PC-9 (cell line): ENCODE results near the gene DELE1. TPM values are rescaled to one million over a fixed set of nuclear protein-coding genes. Genes with fewer than 3 reads are reported as not detected.

Source experiments
- BruUV-seq: library from RNA; stranded (reverse); fragments of 400-500 nt; replicated peaks from 2 replicates; lab custom pipeline; 2021; lab: Mats Ljungman, UMichigan
- CTCF ChIA-PET: fragments of 300-600 bp; sonication (Branson Sonifier 250); formaldehyde crosslinking; loops from one replicate; lab custom pipeline; 2022; ENCODE audit warnings: antibody characterized with exemption; lab: Charles Lee
- POLR2A ChIA-PET: fragments of 300-600 bp; sonication (Branson Sonifier 250); formaldehyde crosslinking; loops from one replicate; lab custom pipeline; 2022; ENCODE audit warnings: antibody characterized with exemption; ENCODE audit not compliant: unreplicated experiment; lab: Charles Lee
- DNase-seq, 2 experiments: peaks; one replicate each; pipeline versions ENCODE4 v3.0.0 to v3.0.0-alpha.2; 2015 to 2022; ENCODE audit warnings: mixed read lengths in 1 of 2
- H2AFZ ChIP-seq: fragments of 200-600 bp; sonication (generic); 2 replicates; pipeline ENCODE4 v1.8.1; 2017; ENCODE audit warnings: antibody characterized with exemption
- H3F3A ChIP-seq: fragments of 200-600 bp; sonication (generic); 2 replicates; pipeline ENCODE4 v1.8.1; 2017; ENCODE audit warnings: antibody characterized with exemption, mild to moderate bottlenecking, low read depth; ENCODE audit not compliant: insufficient read depth
- H3K27ac ChIP-seq: fragments of 200-600 bp; sonication (generic); 2 replicates; pipeline ENCODE4 v1.6.1; 2016; ENCODE audit warnings: mixed run types
- H3K27me3 ChIP-seq: fragments of 200-600 bp; sonication (generic); 2 replicates; pipeline ENCODE4 v1.6.1; 2016; ENCODE audit warnings: low read depth, mixed run types; ENCODE audit not compliant: insufficient read depth
- H3K36me3 ChIP-seq: fragments of 200-600 bp; sonication (generic); 2 replicates; pipeline ENCODE4 v1.6.1; 2016; ENCODE audit warnings: low read depth, mixed run types
- H3K4me1 ChIP-seq: fragments of 200-600 bp; sonication (generic); replicated peaks from 2 replicates; pipeline ENCODE4 v1.6.1; 2016; ENCODE audit warnings: mixed run types; ENCODE audit not compliant: insufficient read depth
- H3K4me2 ChIP-seq: fragments of 200-600 bp; sonication (generic); 2 replicates; pipeline ENCODE4 v1.6.1; 2017; ENCODE audit warnings: mixed run types
- H3K4me3 ChIP-seq: fragments of 200-600 bp; sonication (generic); 2 replicates; pipeline ENCODE4 v1.6.1; 2016; ENCODE audit warnings: mixed run types
- H3K79me2 ChIP-seq: fragments of 200-600 bp; sonication (generic); 2 replicates; pipeline ENCODE4 v1.6.1; 2017; ENCODE audit warnings: low read depth, mixed run types
- H3K9me2 ChIP-seq: fragments of 200-600 bp; sonication (generic); 2 replicates; pipeline ENCODE4 v1.8.1; 2017; ENCODE audit warnings: mild to moderate bottlenecking; ENCODE audit not compliant: insufficient read depth
- H3K9me3 ChIP-seq: fragments of 200-600 bp; sonication (generic); 2 replicates; pipeline ENCODE4 v1.8.1; 2016; ENCODE audit warnings: low read depth; ENCODE audit not compliant: insufficient read depth
- H4K20me1 ChIP-seq: fragments of 200-600 bp; sonication (generic); 2 replicates; pipeline ENCODE4 v1.8.1; 2017; ENCODE audit not compliant: insufficient read depth
- EZH2 ChIP-seq: fragments of 200-600 bp; sonication (generic); IDR thresholded peaks from 2 replicates; pipeline ENCODE4 v1.8.0; 2017; ENCODE audit warnings: antibody characterized with exemption, low read depth
- intact Hi-C: fragments of 100-400 bp; cut with micrococcal nuclease; formaldehyde crosslinking; loops from one replicate; pipeline ENCODE4 v1.10.0; 2022; ENCODE audit not compliant: unreplicated experiment
- total RNA-seq: library from RNA; stranded (reverse); gene quantifications from 2 replicates; pipeline ENCODE4 v1.2.3, GENCODE V29; 2021
- TF ChIP-seq, protein P1 (sequence below): fragments of 200-600 bp; sonication (generic); conservative IDR thresholded peaks from 2 replicates; pipeline ENCODE4 v1.6.1; 2017; ENCODE audit warnings: mixed run types, antibody characterized with exemption, mild to moderate bottlenecking, moderate library complexity

DELE1 gene
- total RNA-seq, 1 experiment from 2014 or later, result 80.8 TPM

DNA sequence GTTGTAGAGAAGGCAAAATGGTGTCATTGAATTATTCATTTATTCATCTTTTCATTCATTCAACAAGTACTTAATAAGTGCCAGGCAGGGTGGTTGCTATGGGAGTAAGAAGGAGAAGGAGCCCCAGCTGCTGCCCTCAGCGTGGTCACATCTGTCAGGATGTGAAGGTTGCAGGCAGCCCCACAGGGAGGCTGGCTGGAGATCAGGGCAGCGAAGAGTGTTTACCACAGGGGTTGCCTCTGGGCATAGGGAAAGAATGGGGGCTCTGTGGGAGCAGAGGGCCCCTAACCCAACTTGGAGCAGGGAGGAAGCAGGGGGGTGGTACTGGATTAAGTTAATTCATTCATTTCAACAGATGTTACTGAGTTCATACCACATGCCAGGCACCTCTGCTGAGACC, 28.3 kb downstream of the DELE1 start:
- Histone ChIP-seq H3K79me2 (no peaks in the 10 kb centered on the region), H3K36me3 (no peaks in the 10 kb centered on the region), H4K20me1 (no peaks in the 10 kb centered on the region), H3K27ac (no peak overlapping the region), H3K9me3 (no peaks in the 10 kb centered on the region), H3K27me3 (no peaks in the 10 kb centered on the region), H3K4me3 (no peak overlapping the region), H2AFZ (no peak overlapping the region), H3F3A (no peaks in the 10 kb centered on the region), H3K4me2 (no peak overlapping the region), H3K4me1 (no peaks in the 10 kb centered on the region), H3K9me2 (no peaks in the 10 kb centered on the region)
- intact Hi-C loops, result no loop called here
- CTCF ChIA-PET, result no interaction called here
- TF ChIP-seq, protein P1, sequence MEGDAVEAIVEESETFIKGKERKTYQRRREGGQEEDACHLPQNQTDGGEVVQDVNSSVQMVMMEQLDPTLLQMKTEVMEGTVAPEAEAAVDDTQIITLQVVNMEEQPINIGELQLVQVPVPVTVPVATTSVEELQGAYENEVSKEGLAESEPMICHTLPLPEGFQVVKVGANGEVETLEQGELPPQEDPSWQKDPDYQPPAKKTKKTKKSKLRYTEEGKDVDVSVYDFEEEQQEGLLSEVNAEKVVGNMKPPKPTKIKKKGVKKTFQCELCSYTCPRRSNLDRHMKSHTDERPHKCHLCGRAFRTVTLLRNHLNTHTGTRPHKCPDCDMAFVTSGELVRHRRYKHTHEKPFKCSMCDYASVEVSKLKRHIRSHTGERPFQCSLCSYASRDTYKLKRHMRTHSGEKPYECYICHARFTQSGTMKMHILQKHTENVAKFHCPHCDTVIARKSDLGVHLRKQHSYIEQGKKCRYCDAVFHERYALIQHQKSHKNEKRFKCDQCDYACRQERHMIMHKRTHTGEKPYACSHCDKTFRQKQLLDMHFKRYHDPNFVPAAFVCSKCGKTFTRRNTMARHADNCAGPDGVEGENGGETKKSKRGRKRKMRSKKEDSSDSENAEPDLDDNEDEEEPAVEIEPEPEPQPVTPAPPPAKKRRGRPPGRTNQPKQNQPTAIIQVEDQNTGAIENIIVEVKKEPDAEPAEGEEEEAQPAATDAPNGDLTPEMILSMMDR, result no peak
- TF ChIP-seq EZH2, result no peak
- BruUV-seq, result no TSS peak
- no peak for DNase-seq
- POLR2A ChIA-PET, result no interaction called here

DNA sequence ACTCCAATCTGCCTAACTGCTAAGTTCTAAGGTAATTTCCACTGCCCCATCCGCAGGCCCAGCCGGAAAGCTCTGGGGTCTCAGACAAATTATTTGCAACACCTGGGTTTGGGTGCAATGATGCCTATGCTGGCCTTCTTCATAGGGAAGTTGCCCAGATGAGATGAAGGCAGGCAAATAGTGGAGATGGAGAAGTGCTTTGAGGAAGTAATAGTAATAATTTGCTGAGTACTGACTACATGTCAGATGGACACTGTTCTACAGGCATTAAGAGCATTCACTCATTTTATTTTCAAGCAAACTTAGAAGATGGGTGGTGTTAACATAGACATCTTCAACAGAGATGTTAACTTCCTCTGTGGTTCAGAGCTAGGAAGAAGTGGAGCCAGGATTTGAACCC, 30.5 kb downstream of the DELE1 start:
- no peaks in the 10 kb centered on the region for H3K9me3 ChIP-seq
- ChIA-PET POLR2A (no interaction called here), CTCF (no interaction called here)
- no peak overlapping the region for H2AFZ ChIP-seq
- no peaks in the 10 kb centered on the region for H4K20me1 ChIP-seq
- no peaks in the 10 kb centered on the region for H3K79me2 ChIP-seq
- no peak overlapping the region for H3K27ac ChIP-seq
- no peaks in the 10 kb centered on the region for H3K9me2 ChIP-seq
- no peak overlapping the region for H3K4me2 ChIP-seq
- DNase-seq, result no peak
- no peaks in the 10 kb centered on the region for H3K27me3 ChIP-seq
- intact Hi-C loops, result no loop called here
- H3K36me3 ChIP-seq, result no peaks in the 10 kb centered on the region
- no TSS peak for BruUV-seq
- TF ChIP-seq EZH2, result no peak
- TF ChIP-seq, protein P1, result no peak
- no peaks in the 10 kb centered on the region for H3F3A ChIP-seq
- H3K4me3 ChIP-seq, result no peak overlapping the region
- peaks cover 7% of the 10 kb centered on the region for H3K4me1 ChIP-seq

DNA sequence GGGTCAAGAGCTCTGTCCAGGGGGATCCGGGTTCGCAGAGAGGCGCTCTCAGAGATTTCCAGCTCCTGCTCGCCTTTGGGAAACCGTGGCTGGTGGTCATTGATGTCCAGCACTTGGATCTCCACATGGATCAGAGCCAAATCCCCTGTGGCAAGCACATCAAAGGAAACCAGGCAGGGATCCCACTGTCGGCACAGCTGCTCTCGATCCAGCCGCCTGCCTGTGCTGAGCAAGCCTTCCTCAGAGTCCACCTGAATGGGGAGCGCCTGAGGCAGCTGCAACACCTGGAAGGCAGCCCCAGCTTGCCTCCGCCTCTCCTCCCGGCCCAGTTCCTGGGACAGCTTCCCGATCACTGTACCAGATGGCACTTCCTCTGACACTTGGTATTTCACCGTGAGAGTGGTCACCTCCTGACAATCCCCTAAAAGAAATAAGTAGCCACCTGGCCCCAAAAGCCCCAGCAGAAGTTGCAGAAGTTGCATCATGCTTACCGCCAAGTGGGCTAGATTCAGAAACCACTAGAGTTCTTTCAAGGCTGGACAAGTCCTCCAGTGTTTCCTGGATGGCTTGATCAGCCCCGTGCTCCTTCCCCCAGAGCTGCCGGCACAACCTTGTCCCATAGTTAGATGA, 33.8 kb downstream of the DELE1 start:
- Histone ChIP-seq H3K4me3 (no peak overlapping the region), H3K4me1 (peaks cover 11% of the 10 kb centered on the region), H3K79me2 (no peaks in the 10 kb centered on the region), H3K4me2 (no peak overlapping the region), H3K27ac (no peak overlapping the region), H3K9me2 (no peaks in the 10 kb centered on the region), H3K9me3 (no peaks in the 10 kb centered on the region), H4K20me1 (no peaks in the 10 kb centered on the region), H2AFZ (no peak overlapping the region), H3K27me3 (no peaks in the 10 kb centered on the region), H3K36me3 (no peaks in the 10 kb centered on the region), H3F3A (no peaks in the 10 kb centered on the region; the same call in 1 of the 2 replicates)
- no TSS peak for BruUV-seq
- ChIA-PET CTCF (interaction anchor here (0.5 to 1.0 kb wide), 3 partner anchors 16 to 63 kb away, joined by 3 to 4 read pairs (median 3); no protein-coding TSS in a partner anchor), POLR2A (interaction anchor here (0.6 kb wide), 1 partner anchor 56 kb away, joined by 5 read pairs; no protein-coding TSS in a partner anchor)
- TF ChIP-seq EZH2, result no peak
- TF ChIP-seq, protein P1, result no peak
- DNase-seq, result no peak
- intact Hi-C loops, result no loop called here
